Smooth muscle cell of the brain vasculature (primary cell): Measurements from ENCODE around the gene RNPS1.
A peak's percentile ranks its signal among the peaks of the same experiment; 100 is the strongest.

Experiments
- DNase-seq: peaks from one replicate; pipeline ENCODE4 v3.0.0-alpha.2; 2012; ENCODE audit warnings: low read depth, low spot score

RNPS1 gene, protein sequence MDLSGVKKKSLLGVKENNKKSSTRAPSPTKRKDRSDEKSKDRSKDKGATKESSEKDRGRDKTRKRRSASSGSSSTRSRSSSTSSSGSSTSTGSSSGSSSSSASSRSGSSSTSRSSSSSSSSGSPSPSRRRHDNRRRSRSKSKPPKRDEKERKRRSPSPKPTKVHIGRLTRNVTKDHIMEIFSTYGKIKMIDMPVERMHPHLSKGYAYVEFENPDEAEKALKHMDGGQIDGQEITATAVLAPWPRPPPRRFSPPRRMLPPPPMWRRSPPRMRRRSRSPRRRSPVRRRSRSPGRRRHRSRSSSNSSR

GRCh38 chr16:2267913-2268666 lies at the start of gene RNPS1:
Gene RNPS1, minus strand, starts transcription at chr16:2268126. Its CDS starts 3,483 bp downstream, at chr16:2264643.
- peak; percentile 93 for DNase-seq

DNA sequence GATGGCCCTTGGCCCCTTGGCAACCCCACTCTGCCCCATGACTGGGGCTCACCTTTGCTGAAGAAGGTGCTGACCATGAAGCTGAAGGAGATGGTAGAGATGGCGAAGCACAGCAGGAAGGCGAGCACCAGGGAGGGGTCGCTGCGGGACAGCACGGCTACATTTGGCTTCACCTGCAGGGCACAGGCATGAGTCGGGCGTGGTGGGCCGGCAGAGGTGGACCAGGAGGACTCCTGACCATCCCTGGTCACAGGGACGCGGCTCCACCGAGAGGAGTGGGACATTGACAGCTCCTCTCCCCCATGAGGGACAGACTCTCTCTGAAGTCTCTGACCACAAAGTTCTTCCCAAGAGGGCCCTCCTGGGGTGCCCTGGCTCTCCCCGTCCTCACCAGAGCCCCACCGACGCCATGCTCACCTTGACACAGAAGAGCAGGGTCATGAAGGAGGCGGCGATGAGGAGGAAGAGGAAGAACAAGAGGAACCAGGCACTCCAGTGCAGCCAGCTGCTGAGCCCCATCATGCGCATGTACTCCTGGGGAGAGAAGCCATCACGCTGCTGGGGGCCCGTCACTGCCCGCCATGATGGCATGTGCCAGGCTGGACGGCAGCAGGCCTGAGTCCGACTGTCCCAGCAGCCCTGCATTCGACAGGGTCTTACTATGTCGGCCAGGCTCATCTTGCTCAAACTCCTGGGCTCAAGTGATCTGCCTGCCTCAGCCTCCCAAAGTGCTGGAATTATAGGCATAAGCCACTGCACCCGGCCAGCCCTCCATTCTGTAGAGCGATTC lies 49.5 kb upstream of the RNPS1 start:
- DNase-seq: no peak

DNA sequence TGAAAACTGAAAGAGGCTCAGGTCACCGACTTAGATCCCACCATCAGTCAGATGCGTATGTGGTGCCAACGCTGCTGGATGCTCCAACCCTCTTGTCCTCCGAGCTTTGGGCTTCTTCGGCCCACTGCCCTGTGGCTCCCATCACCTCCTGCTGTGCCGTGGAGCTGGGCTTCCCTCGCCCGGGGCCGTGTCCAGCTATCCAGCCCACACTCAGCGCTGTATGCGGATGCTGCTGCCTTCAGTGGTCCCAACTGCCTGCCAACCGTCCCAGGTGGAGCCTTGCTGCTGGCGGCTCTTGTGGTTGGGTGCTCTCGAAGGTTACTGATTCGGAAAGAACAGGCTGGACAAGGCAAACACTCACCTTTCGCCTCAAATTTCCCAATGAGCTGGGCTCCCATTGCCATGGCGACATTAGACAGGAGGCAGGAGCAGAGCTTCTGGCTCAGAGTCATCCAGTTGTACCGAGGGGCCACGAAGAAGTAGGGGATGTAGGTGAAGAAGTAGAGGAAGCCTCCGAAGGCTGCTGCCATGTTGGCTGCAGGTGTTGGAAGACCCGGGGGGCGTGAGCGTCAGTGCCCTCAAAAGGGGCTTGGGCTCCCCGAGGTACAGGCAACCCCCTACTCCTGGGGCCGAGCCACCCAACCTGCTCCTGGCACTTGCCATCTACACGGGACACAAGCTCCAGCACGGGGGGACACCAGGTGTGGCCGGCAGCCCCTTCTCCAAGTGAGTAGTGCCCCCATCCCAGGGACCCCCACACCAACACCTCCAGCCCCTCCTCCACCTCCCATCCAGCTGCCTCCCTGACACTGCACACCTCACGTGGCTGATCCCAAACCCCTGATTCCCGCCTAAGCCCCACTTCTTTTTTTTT lies 40.4 kb upstream of the RNPS1 start:
- no peak for DNase-seq

- no peak for DNase-seq
Measured at GRCh38 chr16:2299915-2300192, 31.9 kb upstream of the RNPS1 start.

GRCh38 chr16:2299121-2299914 lies 31.4 kb upstream of the RNPS1 start:
- DNase-seq: no peak

GRCh38 chr16:2298621-2299020 lies 30.7 kb upstream of the RNPS1 start:
- no peak for DNase-seq

DNA sequence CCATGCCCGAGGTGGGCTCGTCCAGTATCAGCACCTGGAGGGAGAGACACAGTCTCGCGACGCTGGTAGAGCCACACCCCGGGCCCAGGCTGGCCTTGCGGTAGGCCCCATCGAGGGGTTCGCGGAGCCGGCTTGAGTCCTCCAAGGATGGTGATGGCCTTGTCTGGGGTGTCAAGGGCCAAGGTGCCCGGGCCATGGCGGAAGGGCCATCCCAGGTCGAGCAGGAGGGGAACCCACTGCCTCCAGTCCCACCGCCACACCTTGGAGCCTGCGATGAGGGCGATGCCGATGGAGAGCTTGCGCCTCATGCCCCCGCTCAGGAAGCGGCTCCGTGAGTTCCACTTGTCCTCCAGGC lies 29.6 kb upstream of the RNPS1 start:
- no peak for DNase-seq

DNA sequence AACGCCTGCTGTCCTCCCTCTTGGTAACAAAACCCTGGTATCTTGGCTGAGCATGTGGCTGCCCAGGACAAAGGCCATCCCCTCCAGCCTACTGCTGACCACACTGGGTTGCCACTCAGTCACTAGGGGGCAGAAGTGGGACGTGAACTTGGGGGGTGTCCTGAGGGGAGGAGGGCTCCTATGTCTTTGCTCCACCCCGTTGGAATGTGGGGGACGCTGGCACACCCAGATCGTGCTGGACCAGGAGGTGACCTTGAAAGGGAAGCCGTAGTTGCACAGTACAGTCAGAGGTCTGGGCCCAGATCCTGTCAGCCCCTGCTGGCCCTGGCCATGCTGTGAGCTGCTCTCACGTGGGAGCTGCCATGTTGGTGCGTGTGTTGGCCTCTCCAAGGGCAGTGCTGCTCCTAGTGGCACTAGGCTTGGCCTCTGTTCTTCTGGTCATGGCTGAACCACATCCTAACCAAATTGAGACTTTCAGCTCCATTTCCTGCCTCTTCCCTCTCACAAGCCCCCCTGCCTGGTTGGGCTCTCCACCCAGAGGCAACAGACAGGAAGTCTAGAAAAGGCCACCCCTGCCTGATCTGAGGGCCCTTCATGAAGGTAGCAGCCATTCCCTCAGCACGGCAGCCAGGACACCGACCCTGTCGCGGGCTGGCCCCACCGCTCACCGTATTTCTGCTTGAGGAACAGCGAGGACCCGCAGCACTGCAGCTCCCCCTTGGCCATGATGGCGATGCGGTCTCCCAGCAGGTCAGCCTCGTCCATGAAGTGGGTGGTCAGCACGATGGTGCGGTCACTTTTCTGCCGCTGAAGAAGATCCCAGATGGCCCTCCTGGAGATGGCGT lies 29.0 kb upstream of the RNPS1 start:
- DNase-seq: no peak

DNA sequence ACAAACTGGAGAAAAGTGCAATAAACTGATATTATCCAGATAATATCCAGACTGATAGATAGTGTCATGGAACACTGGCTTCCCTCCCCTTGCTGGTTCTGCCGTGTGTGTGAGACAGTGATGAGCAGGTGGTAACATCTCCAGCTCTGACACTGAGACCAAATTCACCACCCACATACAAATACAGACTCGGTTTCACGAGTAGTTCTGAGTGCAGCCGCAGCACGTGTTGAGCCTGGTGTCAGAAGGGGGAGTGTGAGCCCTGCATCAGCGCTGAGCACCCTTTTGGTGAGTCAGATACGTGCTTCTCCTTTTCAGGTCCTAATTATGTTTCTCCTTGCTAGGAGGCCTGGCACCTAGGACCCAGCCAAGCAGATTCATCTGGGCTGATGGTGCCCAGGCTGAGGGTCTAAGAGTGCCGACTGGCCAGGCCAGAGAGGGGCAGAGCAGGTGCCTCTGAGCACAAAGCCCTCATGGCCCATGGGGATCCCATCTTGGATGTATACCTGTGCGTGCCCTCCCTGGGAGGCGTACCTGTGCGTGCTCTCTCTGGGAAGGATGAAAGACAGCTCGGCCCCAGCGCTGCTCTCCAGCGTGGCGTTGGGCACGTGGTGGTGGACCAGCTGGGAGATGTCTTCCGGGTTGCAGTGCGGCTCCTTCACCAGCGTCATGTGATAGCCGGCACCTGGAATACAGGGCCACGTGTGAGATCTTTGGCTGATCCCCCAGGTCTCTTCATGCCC lies 27.3 kb upstream of the RNPS1 start:
- DNase-seq: no peak

- no peak for DNase-seq
Measured at GRCh38 chr16:2292221-2292620, 24.3 kb upstream of the RNPS1 start.

DNA sequence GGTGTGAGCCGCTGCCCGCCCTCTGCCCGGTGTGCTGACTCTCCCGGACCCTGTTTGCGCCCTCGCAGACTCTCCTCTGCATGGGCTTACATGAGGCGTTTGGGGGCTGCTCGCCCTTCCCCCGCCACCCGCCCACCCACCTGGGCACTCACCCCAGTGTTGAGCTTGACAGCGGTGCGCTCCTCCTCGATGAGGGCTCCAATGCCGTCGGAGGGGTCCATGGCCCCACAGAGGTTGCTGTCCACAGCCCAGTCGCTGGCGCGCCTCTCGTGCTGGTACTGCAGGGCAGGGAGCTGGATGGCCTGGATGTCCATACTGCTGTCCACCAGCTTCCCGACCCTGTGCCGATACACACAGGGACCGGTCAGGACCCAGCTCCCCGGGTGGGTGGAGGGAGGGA lies 21.4 kb upstream of the RNPS1 start:
- no peak for DNase-seq

- DNase-seq: no peak
Measured at GRCh38 chr16:2288726-2289125, 20.8 kb upstream of the RNPS1 start.

- no peak for DNase-seq
Measured at GRCh38 chr16:2287916-2288547, 20.1 kb upstream of the RNPS1 start.

- DNase-seq: no peak
Measured at GRCh38 chr16:2286550-2286949, 18.6 kb upstream of the RNPS1 start.

- no peak for DNase-seq
Measured at GRCh38 chr16:2285731-2286191, 17.8 kb upstream of the RNPS1 start.

- no peak for DNase-seq
Measured at GRCh38 chr16:2284797-2285576, 17.1 kb upstream of the RNPS1 start.

DNA sequence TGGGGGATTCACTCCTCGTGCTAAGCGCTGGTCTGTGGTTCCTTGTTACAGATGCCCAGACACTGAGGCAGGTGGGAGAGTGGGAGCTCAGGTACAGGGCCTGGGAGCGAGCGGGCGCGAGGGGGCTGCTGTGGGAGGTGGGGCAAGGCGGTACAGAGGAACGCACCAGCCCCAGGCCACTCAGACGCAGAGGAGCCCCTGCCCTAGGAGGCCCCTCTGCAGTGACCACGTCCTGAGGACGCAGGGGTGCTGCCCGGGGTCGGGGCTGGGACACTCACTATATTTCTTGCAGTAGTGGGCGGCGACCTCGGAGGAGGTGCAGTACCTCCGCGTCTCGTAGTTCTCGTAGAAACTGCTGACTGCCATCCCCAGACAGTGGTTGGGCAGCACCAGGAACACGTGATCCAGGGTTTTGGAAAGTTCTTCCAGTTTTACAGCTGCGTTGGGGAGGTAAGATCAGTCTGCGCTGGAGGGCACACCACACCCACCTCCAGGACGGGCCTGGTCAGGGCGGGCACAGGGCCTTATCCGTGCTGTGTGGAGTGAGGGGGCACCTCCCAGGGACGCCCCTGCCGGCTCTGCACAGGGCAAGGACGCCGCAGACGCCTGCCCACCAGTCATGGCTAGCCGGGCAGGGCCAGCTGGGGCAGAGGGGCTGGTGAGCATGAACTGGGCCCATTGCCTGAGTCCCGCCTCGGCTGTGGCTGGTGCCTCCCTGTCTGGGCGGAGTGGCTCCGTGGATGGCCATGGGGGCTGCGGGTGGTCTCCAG lies 16.3 kb upstream of the RNPS1 start:
- DNase-seq: no peak
